ENCODE results near the gene FYTTD1.

The FYTTD1 gene

DNA sequence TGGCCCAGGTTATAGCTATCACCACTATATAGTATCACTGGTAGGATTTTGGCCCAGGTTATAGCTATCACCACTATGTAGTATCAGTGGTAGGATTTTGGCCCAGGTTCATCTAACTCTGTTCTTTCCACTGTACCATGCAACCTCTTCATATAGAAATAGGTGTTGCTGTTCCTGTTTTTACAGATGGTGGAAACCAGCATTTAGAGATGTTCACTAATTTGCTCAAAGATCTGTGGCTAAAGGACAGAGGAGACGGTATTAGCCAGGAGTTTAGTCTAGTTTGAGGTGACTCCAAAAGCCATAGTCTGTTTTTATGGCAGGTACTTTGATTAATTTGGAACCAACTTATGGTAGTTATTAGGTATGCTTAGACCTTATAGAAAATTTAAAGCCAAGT, 44.4 kb downstream of the FYTTD1 start:
- no peak for DNase-seq

- DNase-seq = no peak
Observed at GRCh38 chr3:197795200-197795599, 45.5 kb downstream of the FYTTD1 start.

DNA sequence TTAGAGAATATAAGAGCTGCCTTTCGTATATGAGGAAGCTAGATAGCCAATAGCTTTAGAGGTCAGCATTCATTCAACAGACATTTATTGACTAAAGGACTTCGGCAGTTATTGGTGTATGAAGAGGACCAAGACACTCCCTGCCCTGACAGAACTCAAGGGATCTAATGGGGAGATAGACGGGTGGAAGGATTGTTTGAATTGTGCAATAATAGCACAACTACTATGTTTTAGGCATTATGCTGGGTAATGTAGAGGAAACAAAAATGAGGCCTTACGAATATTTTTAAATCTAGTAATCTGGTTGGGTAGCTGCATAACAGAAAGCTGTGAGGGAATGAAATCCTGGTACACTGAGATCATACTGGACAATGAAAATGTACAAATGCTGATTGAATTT, 46.4 kb downstream of the FYTTD1 start:
- no peak for DNase-seq

GRCh38 chr3:197798863-197799262, 49.2 kb downstream of the FYTTD1 start:
- DNase-seq = no peak

DNA sequence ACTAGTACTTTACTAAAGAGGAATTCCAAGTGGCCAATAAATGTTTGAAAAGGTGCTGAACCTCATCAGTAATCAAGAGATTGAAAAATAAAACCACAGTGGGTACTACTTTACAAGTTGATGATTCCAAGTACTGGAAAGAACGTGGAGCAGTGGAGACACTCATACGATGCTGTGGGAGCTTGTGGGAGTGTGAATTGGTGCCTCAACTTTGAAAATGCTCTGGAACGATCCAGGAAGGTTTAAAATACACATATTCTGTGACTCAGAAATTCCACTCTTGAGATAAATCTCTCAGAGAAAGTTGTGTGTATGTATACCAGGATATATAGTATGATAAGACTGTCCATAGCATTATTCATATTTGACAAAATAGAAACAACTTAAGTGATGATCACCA, 50.7 kb downstream of the FYTTD1 start:
- DNase-seq = no peak

DNA sequence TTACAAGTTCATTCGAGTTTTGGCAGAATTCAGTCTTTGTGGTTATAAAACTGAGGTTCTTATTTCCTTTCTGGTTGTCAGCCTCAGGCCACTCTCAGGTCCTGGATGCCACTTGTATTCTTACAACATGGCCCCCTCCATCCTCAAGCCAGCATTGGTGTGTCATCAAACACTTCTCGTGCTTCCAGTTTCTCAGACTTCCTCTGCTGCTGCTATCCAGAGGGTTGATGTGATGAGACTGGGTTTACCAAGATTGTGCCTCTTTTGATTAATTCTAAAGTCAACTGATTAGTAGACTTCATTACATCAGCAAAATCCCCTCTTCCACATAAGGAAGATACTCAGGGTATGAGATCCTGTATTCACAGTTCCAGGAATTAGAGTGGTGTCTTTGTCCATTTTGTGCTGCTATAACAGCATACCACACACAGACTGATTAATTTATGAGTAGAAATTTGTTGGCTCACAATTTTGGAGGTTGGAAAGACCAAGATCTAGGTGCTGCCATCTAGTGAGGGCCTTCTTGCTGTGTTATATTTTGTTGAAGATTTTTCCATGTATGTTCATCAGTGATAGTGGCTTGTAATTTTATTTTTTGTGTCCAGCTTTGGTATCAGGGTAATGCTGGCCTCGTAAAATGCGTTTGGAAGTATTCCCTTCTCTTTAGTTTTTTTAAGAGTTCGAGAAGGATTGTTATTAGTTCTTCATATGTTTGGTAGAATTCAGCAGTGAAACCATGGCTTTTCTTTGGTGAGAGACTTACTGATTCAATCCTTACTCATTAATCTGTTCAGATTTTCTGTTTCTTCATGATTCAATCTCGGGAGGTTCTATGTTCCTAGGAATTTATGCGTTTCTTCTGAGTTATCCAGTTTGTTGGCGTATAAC, 52.5 kb downstream of the FYTTD1 start:
- DNase-seq = peak in 1 of 2 experiments; percentile 11

- DNase-seq = no peak
Observed at GRCh38 chr3:197802779-197803459, 53.2 kb downstream of the FYTTD1 start.

DNA sequence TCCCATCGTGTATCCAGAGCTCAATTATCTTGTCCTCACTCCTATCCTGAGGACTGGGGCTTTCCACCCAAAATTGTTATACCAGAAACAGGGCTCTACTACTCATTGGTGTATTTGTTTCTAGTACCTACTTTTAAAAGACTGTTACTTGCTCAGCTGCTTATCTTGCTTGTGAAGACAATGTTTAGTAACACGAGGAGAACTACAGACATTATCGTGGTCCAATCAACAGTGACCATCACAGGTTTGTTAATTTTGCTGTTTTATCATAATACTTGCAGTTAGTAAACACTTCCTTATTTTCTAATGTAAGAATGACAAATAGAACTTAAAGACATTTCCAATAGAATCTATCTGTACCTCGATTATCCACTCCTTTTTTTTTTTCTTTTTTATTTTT, 54.8 kb downstream of the FYTTD1 start:
- no peak for DNase-seq

DNA sequence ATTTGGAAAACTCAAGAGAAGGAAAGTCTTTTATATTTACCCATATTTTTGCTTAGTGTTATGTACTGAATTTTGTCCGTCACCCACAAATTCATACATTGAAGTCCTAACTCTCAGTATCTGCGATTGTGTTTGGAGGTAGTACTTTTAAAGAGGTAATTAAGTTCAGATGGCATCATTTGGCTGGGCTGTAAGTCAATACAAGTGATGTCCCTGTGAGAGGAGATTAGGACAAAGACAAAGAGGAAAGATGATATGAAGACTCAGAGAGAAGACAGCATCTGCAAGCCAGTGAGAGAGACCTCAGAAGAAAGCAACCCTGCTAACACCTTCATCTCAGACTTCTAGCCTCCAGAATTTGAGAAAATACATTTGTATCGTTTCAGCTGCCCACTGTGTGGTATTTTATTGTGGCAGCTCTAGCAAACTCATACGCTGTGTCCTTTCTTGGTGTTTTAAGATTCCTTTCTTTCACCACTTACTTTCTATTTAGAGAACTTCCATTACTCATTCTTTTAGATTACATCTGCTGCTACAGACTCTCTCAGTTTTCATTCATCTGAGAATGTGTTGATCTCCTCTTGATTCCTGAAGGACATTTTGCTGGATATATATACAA, 58.4 kb downstream of the FYTTD1 start:
- DNase-seq = no peak

GRCh38 chr3:197809356-197810020, 59.8 kb downstream of the FYTTD1 start:
- no peak for DNase-seq

- no peak for DNase-seq
Observed at GRCh38 chr3:197810901-197811300, 61.2 kb downstream of the FYTTD1 start.

GRCh38 chr3:197811343-197811742, 61.7 kb downstream of the FYTTD1 start:
- DNase-seq = no peak

- DNase-seq = no peak
Observed at GRCh38 chr3:197814372-197814771, 64.7 kb downstream of the FYTTD1 start.

- no peak for DNase-seq
Observed at GRCh38 chr3:197820550-197821335, 71.1 kb downstream of the FYTTD1 start.

DNA sequence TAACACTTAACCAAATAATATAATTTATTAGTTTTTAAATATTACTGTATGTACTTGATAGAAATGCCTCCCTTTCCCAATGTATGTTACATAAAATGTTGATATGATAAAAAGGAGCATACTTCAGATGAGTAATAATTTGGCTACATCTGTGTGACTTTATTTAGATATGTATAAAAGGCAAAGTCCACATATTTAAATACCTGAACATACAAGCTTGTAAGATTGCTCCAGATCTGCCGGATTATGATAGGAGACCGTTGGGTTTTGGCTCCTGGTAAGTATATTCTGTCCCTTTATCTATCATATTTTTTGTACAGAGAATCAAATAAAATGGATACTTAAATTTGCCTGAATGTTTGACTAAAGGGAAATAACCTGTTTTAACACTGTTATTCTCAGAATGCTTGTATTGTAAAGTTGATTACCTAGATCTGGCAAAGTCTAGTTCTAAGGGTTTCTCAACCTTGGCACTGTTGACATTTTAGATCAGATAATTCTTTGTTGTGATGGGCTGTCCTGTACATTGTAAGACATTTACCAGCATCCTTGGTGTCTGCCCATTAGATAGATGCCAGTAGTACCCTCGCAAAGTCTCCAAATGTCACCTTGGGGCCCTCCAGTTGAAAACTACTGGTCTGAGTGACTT, 79.8 kb downstream of the FYTTD1 start:
- no peak for DNase-seq

DNA sequence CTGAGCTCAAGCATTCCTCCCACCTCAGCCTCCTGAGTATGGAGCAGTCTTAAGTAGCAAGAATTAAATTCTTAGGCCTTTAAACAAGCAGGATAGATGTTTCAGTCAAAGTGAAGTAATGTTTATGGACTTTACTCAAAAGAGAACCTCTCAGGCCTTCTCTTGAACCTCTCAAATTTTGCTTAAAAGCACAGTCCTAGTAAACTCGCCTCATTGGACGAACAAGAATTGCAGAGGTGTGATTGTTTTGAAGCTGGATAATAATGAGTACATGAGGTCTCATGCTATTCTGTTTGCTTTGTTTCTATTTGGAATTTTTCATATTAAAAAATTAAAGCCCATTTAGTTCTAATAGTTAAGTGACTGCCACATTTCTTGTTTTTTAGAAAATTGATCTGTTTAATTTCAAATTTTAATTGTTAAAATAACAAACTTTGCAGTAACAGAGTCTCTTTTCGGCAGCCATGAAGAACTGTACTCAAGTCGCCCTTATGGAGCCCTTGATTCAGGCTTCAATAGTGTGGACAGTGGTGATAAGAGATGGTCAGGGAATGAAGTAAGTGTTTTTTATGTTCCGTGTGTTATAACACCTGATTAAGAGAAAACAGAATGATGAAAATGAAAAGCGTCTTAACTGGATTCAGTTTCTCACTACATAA, 80.8 kb downstream of the FYTTD1 start:
- no peak for DNase-seq

DNA sequence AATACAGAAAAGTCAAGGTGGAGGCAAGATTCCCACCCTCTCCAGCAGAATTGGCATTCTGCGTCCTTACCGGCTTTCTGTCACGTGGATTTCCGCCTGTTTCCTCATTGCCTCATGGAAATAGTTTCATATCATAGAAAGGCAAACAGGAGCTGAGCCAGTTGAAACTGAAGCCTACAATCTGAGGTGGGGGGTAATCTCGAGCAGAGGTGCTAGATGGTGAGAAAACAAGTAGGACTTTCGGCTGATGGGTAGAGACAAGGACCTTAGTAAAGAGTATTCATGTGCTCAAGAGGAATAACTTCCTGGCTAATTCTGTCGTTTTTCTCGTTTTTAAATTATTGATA, 81.3 kb downstream of the FYTTD1 start:
- no peak for DNase-seq

DNA sequence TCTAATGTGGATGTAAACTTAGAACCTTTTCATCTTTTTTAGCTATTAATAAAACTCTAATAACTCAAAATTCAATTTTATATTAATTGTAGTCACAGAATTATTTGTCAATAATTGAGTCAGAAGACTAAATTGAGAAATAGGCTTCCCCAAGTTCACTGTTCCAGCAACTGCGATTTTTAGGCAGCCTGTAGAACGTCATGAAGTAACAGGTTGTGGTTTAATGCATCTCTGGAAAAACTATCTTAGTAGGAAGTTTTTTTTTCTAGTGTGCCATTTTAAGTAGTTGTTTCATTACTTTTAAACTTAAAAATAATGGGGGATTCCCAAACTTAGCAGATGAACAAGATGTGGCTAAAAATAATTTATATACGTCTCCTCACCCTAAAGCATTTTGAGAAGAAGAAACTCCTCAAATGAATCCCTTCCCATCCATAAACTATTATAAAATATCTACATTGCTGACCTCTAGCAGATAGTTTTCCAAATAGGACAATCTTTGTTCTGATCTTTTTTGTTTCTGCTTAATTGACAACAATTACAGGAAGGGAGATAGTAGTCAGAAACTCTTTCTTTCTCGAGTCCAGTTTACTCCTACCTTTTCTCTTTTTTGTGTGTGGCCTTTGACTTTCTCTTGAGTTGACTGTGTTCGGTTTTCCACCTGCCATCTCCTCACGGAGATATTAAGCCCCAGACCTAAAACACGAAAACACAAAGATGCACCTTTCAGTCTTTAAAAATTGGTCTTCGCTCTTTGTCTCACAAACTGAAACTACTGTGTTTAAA, 84.4 kb downstream of the FYTTD1 start:
- no peak for DNase-seq

DNA sequence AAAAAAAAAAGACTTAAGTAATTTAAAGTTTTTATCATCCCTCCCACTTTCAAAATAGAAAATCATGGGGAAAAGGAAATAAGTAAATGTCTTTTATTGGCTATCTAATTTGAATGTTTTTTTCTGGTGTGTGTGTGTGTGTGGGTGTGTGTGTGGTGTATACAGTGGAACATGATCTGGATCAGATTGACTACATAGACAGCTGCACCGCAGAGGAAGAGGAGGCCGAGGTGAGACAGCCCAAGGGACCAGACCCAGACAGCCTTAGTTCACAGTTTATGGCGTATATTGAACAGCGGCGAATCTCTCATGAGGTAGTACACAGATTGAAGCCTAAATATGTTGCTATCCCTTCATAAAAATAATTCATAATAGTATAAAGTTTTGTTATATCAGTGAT, 85.8 kb downstream of the FYTTD1 start:
- DNase-seq = no peak

- no peak for DNase-seq
Observed at GRCh38 chr3:197836244-197836643, 86.6 kb downstream of the FYTTD1 start.
